HG02870 (cell line): ENCODE measurements around the gene SEMA7A.
A peak's percentile ranks its signal among the peaks of the same experiment; 100 is the strongest.
"Not testable (repeated sequence)": the region's sequence is repeated elsewhere in the genome, so short reads cannot be mapped to it uniquely, and the experiment has no call there.

Experiments
- ATAC-seq: cut with Tn5 transposase; IDR thresholded peaks from one replicate; pipeline ENCODE4 v1.9.1; 2021; ENCODE audit warnings: mild to moderate bottlenecking, moderate library complexity; ENCODE audit not compliant: unreplicated experiment

The SEMA7A gene

GRCh38 chr15:74376226-74376625 lies 57.5 kb downstream of the SEMA7A start:
- no peak for ATAC-seq

- no peak for ATAC-seq
Observed at GRCh38 chr15:74375303-74375693, 58.5 kb downstream of the SEMA7A start.

GRCh38 chr15:74374648-74375302 lies 59.0 kb downstream of the SEMA7A start:
- no peak for ATAC-seq

GRCh38 chr15:74373731-74374647 lies 59.8 kb downstream of the SEMA7A start:
- peak; percentile 72 for ATAC-seq

- ATAC-seq, result no peak
Observed at GRCh38 chr15:74373056-74373650, 60.6 kb downstream of the SEMA7A start.

- no peak for ATAC-seq
Observed at GRCh38 chr15:74370471-74370870, 63.3 kb downstream of the SEMA7A start.

- no peak for ATAC-seq
Observed at GRCh38 chr15:74369756-74370155, 64.0 kb downstream of the SEMA7A start.

GRCh38 chr15:74369084-74369745 lies 64.5 kb downstream of the SEMA7A start:
- ATAC-seq, result no peak

GRCh38 chr15:74368121-74368520 lies 65.6 kb downstream of the SEMA7A start:
- no peak for ATAC-seq

- no peak for ATAC-seq
Observed at GRCh38 chr15:74367296-74367854, 66.4 kb downstream of the SEMA7A start, which contains the start of gene CYP11A1. CYP11A1 (minus strand) TSS chr15:74367646; CDS start chr15:74367585, 61 bp downstream.

- ATAC-seq, result no peak
Observed at GRCh38 chr15:74365598-74366445, 67.9 kb downstream of the SEMA7A start.

- no peak for ATAC-seq
Observed at GRCh38 chr15:74364936-74365597, 68.7 kb downstream of the SEMA7A start.

- no peak for ATAC-seq
Observed at GRCh38 chr15:74362482-74362881, 71.3 kb downstream of the SEMA7A start.

GRCh38 chr15:74360855-74361254 lies 72.9 kb downstream of the SEMA7A start:
- not testable (repeated sequence) for ATAC-seq

GRCh38 chr15:74359376-74359775 lies 74.4 kb downstream of the SEMA7A start:
- ATAC-seq, result not testable (repeated sequence)
